Vagina (tissue), 2 donors: ENCODE results near the gene PIEZO1.

Source experiments
- CTCF ChIP-seq, 3 experiments: fragments of 450-650 bp in 2 of 3; fragments of 200-600 bp in 1 of 3; sonication (generic) in 1 of 3; IDR thresholded peaks; one replicate each; pipeline ENCODE4 v1.5.1; 2017 to 2019; ENCODE audit warnings: antibody characterized with exemption in 3 of 3, mild to moderate bottlenecking in 2 of 3, moderate library complexity in 2 of 3
- POLR2A ChIP-seq, 2 donors: fragments of 450-650 bp; IDR thresholded peaks; one replicate each; pipeline ENCODE4 v1.6.1; 2017; ENCODE audit warnings: antibody characterized with exemption in 2 of 2, mild to moderate bottlenecking in 2 of 2, moderate library complexity in 2 of 2
- POLR2AphosphoS5 ChIP-seq, 2 donors: sonication (generic); formaldehyde crosslinking; IDR thresholded peaks; one replicate each; pipeline ENCODE4 v1.9.0; 2017; ENCODE audit warnings: antibody characterized with exemption in 2 of 2, mild to moderate bottlenecking in 2 of 2, low read depth in 1 of 2; ENCODE audit not compliant: insufficient read depth in 1 of 2

GRCh38 chr16:88705801-88706228 lies 79.2 kb downstream of the PIEZO1 start:
- TF ChIP-seq CTCF (IDR thresholded peaks at IDR 0.05) (no peak), POLR2AphosphoS5 (IDR thresholded peaks at IDR 0.05; ENCODE audit: insufficient read depth in 1 of 2, low read depth in 1 of 2) (no peak), POLR2A (IDR thresholded peaks at IDR 0.05) (no peak)
